ENCODE results near the gene VTI1A. TPM values are rescaled to one million over a fixed set of nuclear protein-coding genes. Genes with fewer than 3 reads are reported as not detected.

Gene VTI1A
- total and polyA plus RNA-seq, 2 of the 8 experiments (the other 6 are each of a cell fraction or from before 2014, with no cell fraction given): 6.0 to 20.0 TPM

- POLR2A ChIA-PET (ENCODE audit: partially characterized antibody): interaction anchor here (0.6 to 0.9 kb wide), 2 partner anchors 67 to 272 kb away, joined by 3 to 4 read pairs; no protein-coding TSS in a partner anchor
- CTCF ChIA-PET (ENCODE audit: partially characterized antibody): interaction anchor here (0.6 kb wide), 3 partner anchors 94 to 1735 kb away, joined by 3 read pairs; no protein-coding TSS in a partner anchor
- no peak for TF ChIP-seq MAX (IDR thresholded peaks at IDR 0.05)
- TF ChIP-seq BCL11A (IDR thresholded peaks at IDR 0.05; ENCODE audit: low read depth in 2 of 2, low read length in 2 of 2): no peak
- TF ChIP-seq CBX5 (IDR thresholded peaks at IDR 0.05; ENCODE audit: low read depth, low read length): no peak
- no peak for TF ChIP-seq FOSL1 (IDR thresholded peaks at IDR 0.05; ENCODE audit: insufficient read depth, low read depth, low read length)
- no peak for TF ChIP-seq BACH1 (IDR thresholded peaks at IDR 0.05; ENCODE audit: low read length)
- TF ChIP-seq NANOG (IDR thresholded peaks at IDR 0.05; ENCODE audit: insufficient read depth, low read depth, low read length, poor library complexity, severe bottlenecking): no peak
- no peak for TF ChIP-seq CBX8 (IDR thresholded peaks at IDR 0.05; ENCODE audit: borderline replicate concordance, low read depth, low read length)
- no peak for TF ChIP-seq HDAC2 (IDR thresholded peaks at IDR 0.05; ENCODE audit: borderline replicate concordance in 1 of 2, low read depth in 2 of 2, low read length in 2 of 2)
- TF ChIP-seq SAP30 (IDR thresholded peaks at IDR 0.05; ENCODE audit: insufficient read depth, insufficient replicate concordance, low read length): no peak
- TF ChIP-seq SP4 (IDR thresholded peaks at IDR 0.05; ENCODE audit: low read length): no peak
- TF ChIP-seq CTCF (IDR thresholded peaks at IDR 0.05; ENCODE audit: control extremely low read depth in 1 of 3, insufficient read depth in 1 of 3, low read depth in 1 of 3, low read length in 3 of 3): no peak
Measured at GRCh38 chr10:112655722-112656121, 208.7 kb downstream of the VTI1A start.

More at GRCh38 chr10:112655722-112656121, 208.7 kb downstream of the VTI1A start:
- Histone ChIP-seq H2BK5ac (ENCODE audit: low read depth, low read length) (no peak overlapping the region), H3K79me2 (ENCODE audit: control insufficient read depth in 1 of 2, insufficient read depth in 2 of 2, low read length in 2 of 2) (no peaks in the 10 kb centered on the region), H2BK120ac (replicated peaks; ENCODE audit: low read depth, low read length) (no peak overlapping the region), H2AFZ (ENCODE audit: low read length) (no peak overlapping the region), H2BK20ac (ENCODE audit: low read length) (no peak overlapping the region), H3K27me3 (replicated peaks in 1 of 4; ENCODE audit: control insufficient read depth in 3 of 4, extremely low read depth in 1 of 4, insufficient read depth in 3 of 4, low read length in 3 of 4) (no peaks in the 10 kb centered on the region), H3K14ac (ENCODE audit: insufficient read length) (no peak overlapping the region), H3K4me3 (ENCODE audit: extremely low read depth in 1 of 4, insufficient read depth in 2 of 4, low read depth in 3 of 4, low read length in 4 of 4) (no peak overlapping the region), H3K23me2 (ENCODE audit: low read depth, low read length) (no peaks in the 10 kb centered on the region), H3K4me2 (ENCODE audit: insufficient read depth in 1 of 2, low read depth in 2 of 2, low read length in 2 of 2) (no peak overlapping the region), H4K5ac (ENCODE audit: insufficient read length, low read depth, low read length) (no peak overlapping the region), H3K27ac (ENCODE audit: low read depth, low read length) (no peak overlapping the region), H2BK12ac (ENCODE audit: low read depth, low read length) (no peak overlapping the region), H3K9ac (replicated peaks in 1 of 4; ENCODE audit: extremely low read depth in 1 of 4, low read depth in 3 of 4, low read length in 3 of 4) (no peak overlapping the region), H3K4ac (replicated peaks; ENCODE audit: insufficient read length, low read depth, low read length) (no peak overlapping the region), H3K4me1 (replicated peaks in 1 of 4; ENCODE audit: control insufficient read depth in 3 of 4, insufficient read depth in 4 of 4, low read length in 3 of 4) (peaks cover 0 to 6% (median 1%) of the 10 kb centered on the region in 4 experiments; a peak in 3 of 7 replicates), H3K23ac (ENCODE audit: insufficient read length) (no peak overlapping the region), H4K8ac (ENCODE audit: extremely low read depth, insufficient read depth, low read length) (no peak overlapping the region), H3K18ac (ENCODE audit: extremely low read depth, low read length) (no peak overlapping the region), H3K79me1 (ENCODE audit: low read depth, low read length) (no peaks in the 10 kb centered on the region), H4K91ac (replicated peaks; ENCODE audit: insufficient read length, low read length) (no peak overlapping the region), H4K20me1 (replicated peaks in 1 of 2; ENCODE audit: control insufficient read depth in 1 of 2, insufficient read depth in 2 of 2, low read length in 2 of 2) (no peaks in the 10 kb centered on the region), H2BK15ac (ENCODE audit: low read length) (no peak overlapping the region), H3K9me3 (ENCODE audit: insufficient read depth in 2 of 2, low read depth in 1 of 2, low read length in 1 of 2) (no peaks in the 10 kb centered on the region), H2AK5ac (ENCODE audit: low read depth, low read length) (no peak overlapping the region), H3K56ac (replicated peaks; ENCODE audit: insufficient read length, low read depth, low read length) (no peak overlapping the region), H3K36me3 (ENCODE audit: control insufficient read depth in 2 of 4, insufficient read depth in 4 of 4, low read length in 3 of 4) (no peaks in the 10 kb centered on the region)
- WGBS, 2 experiments (ENCODE audit: extremely low coverage in 1 of 2, insufficient coverage in 1 of 2, insufficient read length in 1 of 2, insufficient replicate concordance in 2 of 2, low coverage in 1 of 2, low lambda C conversion rate in 2 of 2, missing lambda C conversion rate in 1 of 2): 93% methylated on average over 1 of the region's 1 CpG; no CpG with 5 or more reads in 1 of the 2 experiments
- FAIRE-seq: no peak
- DNase-seq (ENCODE audit: low read depth in 1 of 2, low spot score in 2 of 2): no peak
